ENCODE data around the gene CHMP5. TPM values are rescaled to one million over a fixed set of nuclear protein-coding genes. Genes with fewer than 3 reads are reported as not detected.
A peak's percentile ranks its signal among the peaks of the same experiment; 100 is the strongest.

CHMP5 gene
- total and polyA plus RNA-seq, 8 donors = 14.1 to 39.2 (median 18.7) TPM

GRCh38 chr9:33320568-33321261, 55.9 kb downstream of the CHMP5 start:
- Histone ChIP-seq H3K4me1 (no peaks in the 10 kb centered on the region), H3K27me3 (no peaks in the 10 kb centered on the region), H3K36me3 (peaks cover 0 to 68% (median 28%) of the 10 kb centered on the region in 3 donors), H3K27ac (no peak overlapping the region), H3K9me3 (no peaks in the 10 kb centered on the region), H3K4me3 (no peak overlapping the region)
- FAIRE-seq (no peak), ATAC-seq (peak in 2 of 4 donors; percentile 57 to 61), DNase-seq (no peak)
- 94 to 98% methylated on average over 2 of the region's 2 CpGs for WGBS, 2 donors
- intact Hi-C loops (cut with DNase I) = no loop called here
- no peak for TF ChIP-seq CTCF (IDR thresholded peaks at IDR 0.05)

GRCh38 chr9:33329117-33329563, 64.3 kb downstream of the CHMP5 start:
- peak overlapping the region; percentile 30 to 80 (median 66) for H3K27ac ChIP-seq
- H3K9me3 ChIP-seq = no peaks in the 10 kb centered on the region
- no peaks in the 10 kb centered on the region for H3K27me3 ChIP-seq
- DNase-seq (peak in 4 of 6 donors; percentile 54 to 81 (median 66)), FAIRE-seq (peak; percentile 88), ATAC-seq (peak; percentile 90 to 94 (median 94))
- peaks cover 0 to 7% (median 6%) of the 10 kb centered on the region in 3 donors for H3K4me1 ChIP-seq
- H3K4me3 ChIP-seq = no peak overlapping the region
- intact Hi-C loops (cut with DNase I) = no loop called here
- peaks cover 0 to 23% (median 0%) of the 10 kb centered on the region in 3 donors for H3K36me3 ChIP-seq
- no peak for TF ChIP-seq CTCF (IDR thresholded peaks at IDR 0.05)
- 50 to 54% methylated on average over 4 of the region's 4 CpGs for WGBS, 2 donors

- no peaks in the 10 kb centered on the region for H3K9me3 ChIP-seq
- FAIRE-seq (no peak), ATAC-seq (peak in 2 of 4 donors; percentile 4 to 11), DNase-seq (no peak)
- WGBS, 2 donors = 92 to 93% methylated on average over 5 of the region's 5 CpGs
- intact Hi-C loops (cut with DNase I) = no loop called here
- H3K36me3 ChIP-seq = peaks cover 0 to 23% (median 0%) of the 10 kb centered on the region in 3 donors
- no peaks in the 10 kb centered on the region for H3K27me3 ChIP-seq
- peak overlapping the region; percentile 30 to 80 (median 66) for H3K27ac ChIP-seq
- no peak for TF ChIP-seq CTCF (IDR thresholded peaks at IDR 0.05)
- H3K4me3 ChIP-seq = no peak overlapping the region
- peaks cover 0 to 7% (median 6%) of the 10 kb centered on the region in 3 donors for H3K4me1 ChIP-seq
Observed at GRCh38 chr9:33329979-33330378, 65.1 kb downstream of the CHMP5 start.

GRCh38 chr9:33331377-33331891, 66.6 kb downstream of the CHMP5 start:
- H3K27ac ChIP-seq = no peak overlapping the region
- FAIRE-seq = no peak
- no peak for TF ChIP-seq CTCF (IDR thresholded peaks at IDR 0.05)
- no peak for ATAC-seq
- H3K27me3 ChIP-seq = no peaks in the 10 kb centered on the region
- intact Hi-C loops (cut with DNase I) = no loop called here
- H3K9me3 ChIP-seq = no peaks in the 10 kb centered on the region
- no peak for DNase-seq
- WGBS, 2 donors = 85 to 88% methylated on average over 3 of the region's 3 CpGs
- no peak overlapping the region for H3K4me3 ChIP-seq
- peaks cover 0 to 7% (median 6%) of the 10 kb centered on the region in 3 donors for H3K4me1 ChIP-seq
- peaks cover 0 to 23% (median 0%) of the 10 kb centered on the region in 3 donors for H3K36me3 ChIP-seq

Other genes with a start within 250 kb of the CHMP5 start
- 10 to 100 TPM; 25.1 to 65.5 (median 34.4) TPM for gene DNAJA1, start 239.8 kb upstream of the CHMP5 start, total RNA-seq
- 10 to 100 TPM; 21.2 to 48.2 TPM for gene DNAJA1, start 239.8 kb upstream of the CHMP5 start, polyA plus RNA-seq
- gene SMU1, start 188.4 kb upstream of the CHMP5 start, total RNA-seq = 10 to 100 TPM in 1 of 6 donors, 1 to 10 TPM in 5; 4.5 to 10.3 (median 7.0) TPM
- gene SMU1, start 188.4 kb upstream of the CHMP5 start, polyA plus RNA-seq = 1 to 10 TPM; 3.5 to 6.5 TPM
- gene B4GALT1, start 97.7 kb upstream of the CHMP5 start, total RNA-seq = 10 to 100 TPM; 16.1 to 54.2 (median 33.7) TPM
- gene B4GALT1, start 97.7 kb upstream of the CHMP5 start, polyA plus RNA-seq = 10 to 100 TPM in 1 of 2 donors, 1 to 10 TPM in 1; 9.7 to 15.5 TPM
- gene SPINK4, start 24.9 kb upstream of the CHMP5 start, total RNA-seq = 1 to 10 TPM in 1 of 6 donors, not detected in 5; 1.4 TPM
- 1 to 10 TPM; 1.5 to 9.2 TPM for gene SPINK4, start 24.9 kb upstream of the CHMP5 start, polyA plus RNA-seq
- gene BAG1, start 341 bp upstream of the CHMP5 start, total RNA-seq = 10 to 100 TPM; 48.5 to 99.6 (median 53.3) TPM
- gene BAG1, start 341 bp upstream of the CHMP5 start, polyA plus RNA-seq = 10 to 100 TPM; 38.2 to 67.7 TPM
- gene NFX1, start 25.5 kb downstream of the CHMP5 start, total RNA-seq = 10 to 100 TPM; 15.8 to 19.2 (median 17.3) TPM
- gene NFX1, start 25.5 kb downstream of the CHMP5 start, polyA plus RNA-seq = 10 to 100 TPM in 1 of 2 donors, 1 to 10 TPM in 1; 8.2 to 14.5 TPM
- 1 to 10 TPM; 1.0 to 3.8 (median 2.0) TPM for gene AQP7, start 137.5 kb downstream of the CHMP5 start, total RNA-seq
- 10 to 100 TPM in 1 of 2 donors, 1 to 10 TPM in 1; 7.1 to 12.0 TPM for gene AQP7, start 137.5 kb downstream of the CHMP5 start, polyA plus RNA-seq
- 10 to 100 TPM; 18.3 to 39.0 (median 24.7) TPM for gene AQP3, start 182.5 kb downstream of the CHMP5 start, total RNA-seq
- 10 to 100 TPM; 18.3 to 20.2 TPM for gene AQP3, start 182.5 kb downstream of the CHMP5 start, polyA plus RNA-seq
- 10 to 100 TPM; 10.9 to 20.6 (median 17.6) TPM for gene NOL6, start 208.9 kb downstream of the CHMP5 start, total RNA-seq
- gene NOL6, start 208.9 kb downstream of the CHMP5 start, polyA plus RNA-seq = 10 to 100 TPM; 27.8 to 28.2 TPM